ENCODE results near the gene ADPRH.

DNA sequence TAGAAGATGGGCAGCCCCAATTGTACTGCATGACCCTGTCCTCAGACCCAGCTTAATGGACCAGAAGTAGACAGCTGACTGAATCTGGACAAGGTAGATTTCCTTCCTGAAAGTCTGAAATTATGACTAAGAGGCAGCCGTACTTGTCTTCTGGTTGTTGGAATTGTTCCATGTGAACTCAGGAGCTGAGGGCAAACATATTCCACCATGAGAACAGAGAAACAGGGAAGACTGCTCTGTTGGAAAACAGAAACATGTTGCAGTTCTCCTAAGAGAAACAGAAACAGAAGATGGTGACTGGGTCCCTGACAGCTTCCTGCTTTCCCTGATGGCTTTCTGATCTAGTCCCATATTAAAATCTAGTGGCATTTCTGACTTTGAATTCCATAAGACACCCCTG is 57.0 kb downstream of the ADPRH start:
- TF ChIP-seq CTCF (IDR thresholded peaks at IDR 0.05) (no peak), POLR2AphosphoS5 (IDR thresholded peaks at IDR 0.05) (peak in 1 of 3 donors; percentile 8), POLR2A (IDR thresholded peaks at IDR 0.05) (no peak)
